H1 (cell line): ENCODE data around the gene C1orf21. TPM values are rescaled to one million over a fixed set of nuclear protein-coding genes. Genes with fewer than 3 reads are reported as not detected.

ENCODE experiments used
- CTCF ChIA-PET: fragments of 300-600 bp; sonication (Branson Sonifier 250); formaldehyde crosslinking; loops from one replicate; lab custom pipeline; 2021; ENCODE audit not compliant: partially characterized antibody; lab: Charles Lee
- POLR2A ChIA-PET: fragments of 300-600 bp; sonication (Branson Sonifier 250); formaldehyde crosslinking; loops from one replicate; lab custom pipeline; 2021; ENCODE audit warnings: inconsistent platforms; ENCODE audit not compliant: partially characterized antibody; lab: Charles Lee
- DNase-seq, 2 experiments: peaks; one replicate each; pipeline versions ENCODE4 v3.0.0 to v3.0.0-alpha.2; 2010 to 2022; ENCODE audit warnings: low spot score in 2 of 2, low read depth in 1 of 2, mixed read lengths in 1 of 2
- FAIRE-seq: peaks from 2 replicates; lab custom pipeline; 2011; peaks lifted over from hg19 to GRCh38; lab: Jason Lieb, UNC
- H2AFZ ChIP-seq: 2 replicates; pipeline ENCODE4 v1.8.1; 2012; ENCODE audit warnings: low read length, inconsistent platforms
- H2AK5ac ChIP-seq: 2 replicates; pipeline ENCODE4 v1.6.1; 2013; ENCODE audit warnings: low read depth, low read length
- H2BK120ac ChIP-seq: replicated peaks from 2 replicates; pipeline ENCODE3; 2013; ENCODE audit warnings: low read depth, low read length, inconsistent platforms
- H2BK12ac ChIP-seq: 2 replicates; pipeline ENCODE4 v1.6.1; 2013; ENCODE audit warnings: low read depth, low read length
- H2BK15ac ChIP-seq: 2 replicates; pipeline ENCODE4 v1.6.1; 2013; ENCODE audit warnings: low read length
- H2BK20ac ChIP-seq: 2 replicates; pipeline ENCODE4 v1.6.1; 2013; ENCODE audit warnings: low read length
- H2BK5ac ChIP-seq: 2 replicates; pipeline ENCODE4 v1.6.1; 2013; ENCODE audit warnings: low read depth, low read length
- H3K14ac ChIP-seq: 2 replicates; pipeline ENCODE4 v1.6.1; 2013; ENCODE audit warnings: inconsistent platforms; ENCODE audit not compliant: insufficient read length
- H3K18ac ChIP-seq: 2 replicates; pipeline ENCODE4 v1.6.1; 2013; ENCODE audit warnings: low read length; ENCODE audit errors: extremely low read depth
- H3K23ac ChIP-seq: 2 replicates; pipeline ENCODE4 v1.6.1; 2013; ENCODE audit warnings: inconsistent platforms; ENCODE audit not compliant: insufficient read length
- H3K23me2 ChIP-seq: 2 replicates; pipeline ENCODE4 v1.6.1; 2013; ENCODE audit warnings: low read depth, low read length
- H3K27ac ChIP-seq: 2 replicates; pipeline ENCODE4 v1.6.1; 2011; ENCODE audit warnings: low read depth, low read length, inconsistent platforms
- H3K27me3 ChIP-seq, 4 experiments: replicated peaks in 1 of 4; 1 replicate in 1 of 4; 2 replicates in 3 of 4; pipeline versions ENCODE4 v1.6.1 to v1.8.1; 2011 to 2013; ENCODE audit warnings: low read length in 3 of 4, mild to moderate bottlenecking in 3 of 4, inconsistent platforms in 2 of 4, mixed read lengths in 2 of 4, moderate library complexity in 1 of 4; ENCODE audit not compliant: control insufficient read depth in 3 of 4, insufficient read depth in 3 of 4; ENCODE audit errors: extremely low read depth in 1 of 4
- H3K36me3 ChIP-seq, 4 experiments: 2 replicates each; pipeline versions ENCODE4 v1.6.1 to v1.8.1; 2011 to 2013; ENCODE audit warnings: mild to moderate bottlenecking in 4 of 4, low read length in 3 of 4, moderate library complexity in 2 of 4, control low read depth in 1 of 4, inconsistent platforms in 1 of 4; ENCODE audit not compliant: insufficient read depth in 4 of 4, control insufficient read depth in 2 of 4
- H3K4ac ChIP-seq: replicated peaks from 2 replicates; pipeline ENCODE3; 2013; ENCODE audit warnings: low read length, low read depth, mixed read lengths, inconsistent platforms; ENCODE audit not compliant: insufficient read length
- H3K4me1 ChIP-seq, 4 experiments: replicated peaks in 1 of 4; 1 replicate in 1 of 4; 2 replicates in 3 of 4; pipeline versions ENCODE4 v1.6.1 to v1.8.1; 2011 to 2013; ENCODE audit warnings: low read length in 3 of 4, inconsistent platforms in 2 of 4, mixed read lengths in 1 of 4; ENCODE audit not compliant: insufficient read depth in 4 of 4, control insufficient read depth in 3 of 4
- H3K4me2 ChIP-seq, 2 experiments: 2 replicates each; pipeline versions ENCODE4 v1.6.1 to v1.8.1; 2011 to 2013; ENCODE audit warnings: low read depth in 2 of 2, low read length in 2 of 2, control low read depth in 1 of 2, inconsistent platforms in 1 of 2, mild to moderate bottlenecking in 1 of 2; ENCODE audit not compliant: insufficient read depth in 1 of 2
- H3K4me3 ChIP-seq, 4 experiments: fragments of 200-600, 300-600 bp in 1 of 4; sonication (generic), shearing (Covaris generic), sonication (Bioruptor Twin) in 1 of 4; 2 replicates each; pipeline versions ENCODE4 v1.5.1 to v1.8.1; 2011 to 2016; ENCODE audit warnings: low read length in 4 of 4, low read depth in 3 of 4, control low read depth in 2 of 4, inconsistent platforms in 2 of 4, mild to moderate bottlenecking in 2 of 4, mixed read lengths in 1 of 4, moderate library complexity in 1 of 4; ENCODE audit not compliant: insufficient read depth in 2 of 4; ENCODE audit errors: extremely low read depth in 1 of 4
- H3K56ac ChIP-seq: replicated peaks from 2 replicates; pipeline ENCODE3; 2013; ENCODE audit warnings: low read depth, mild to moderate bottlenecking, mixed read lengths, low read length, inconsistent platforms; ENCODE audit not compliant: insufficient read length
- H3K79me1 ChIP-seq: 2 replicates; pipeline ENCODE4 v1.6.1; 2013; ENCODE audit warnings: low read depth, low read length, control low read depth
- H3K79me2 ChIP-seq, 2 experiments: 2 replicates each; pipeline versions ENCODE4 v1.6.1 to v1.8.1; 2012 to 2013; ENCODE audit warnings: low read length in 2 of 2, mild to moderate bottlenecking in 2 of 2, inconsistent platforms in 1 of 2; ENCODE audit not compliant: insufficient read depth in 2 of 2, control insufficient read depth in 1 of 2
- H3K9ac ChIP-seq, 4 experiments: replicated peaks in 1 of 4; 1 replicate in 1 of 4; 2 replicates in 3 of 4; pipeline versions ENCODE4 v1.6.1 to v1.8.1; 2011 to 2013; ENCODE audit warnings: low read depth in 3 of 4, low read length in 3 of 4, control low read depth in 2 of 4, mild to moderate bottlenecking in 2 of 4, moderate library complexity in 2 of 4, inconsistent platforms in 1 of 4; ENCODE audit errors: extremely low read depth in 1 of 4
- H3K9me3 ChIP-seq, 2 experiments: 2 replicates each; pipeline versions ENCODE4 v1.6.1 to v1.8.1; 2012 to 2013; ENCODE audit warnings: mild to moderate bottlenecking in 2 of 2, moderate library complexity in 2 of 2, control low read depth in 1 of 2, inconsistent platforms in 1 of 2, low read depth in 1 of 2, low read length in 1 of 2, mixed read lengths in 1 of 2; ENCODE audit not compliant: insufficient read depth in 2 of 2
- H4K20me1 ChIP-seq, 2 experiments: replicated peaks in 1 of 2; 2 replicates each; pipeline versions ENCODE3 to v1.8.1; 2011 to 2013; ENCODE audit warnings: inconsistent platforms in 2 of 2, low read length in 2 of 2, mild to moderate bottlenecking in 1 of 2; ENCODE audit not compliant: insufficient read depth in 2 of 2, control insufficient read depth in 1 of 2
- H4K5ac ChIP-seq: 2 replicates; pipeline ENCODE4 v1.6.1; 2013; ENCODE audit warnings: low read length, low read depth, mixed read lengths, inconsistent platforms; ENCODE audit not compliant: insufficient read length
- H4K8ac ChIP-seq: 2 replicates; pipeline ENCODE4 v1.8.0; 2013; ENCODE audit warnings: mild to moderate bottlenecking, moderate library complexity, low read length, inconsistent platforms; ENCODE audit not compliant: insufficient read depth; ENCODE audit errors: extremely low read depth
- H4K91ac ChIP-seq: replicated peaks from 2 replicates; pipeline ENCODE3; 2013; ENCODE audit warnings: low read length, mixed read lengths, inconsistent platforms; ENCODE audit not compliant: insufficient read length
- HDAC6 ChIP-seq: IDR thresholded peaks from one replicate; pipeline ENCODE4 v1.7.1; 2012; ENCODE audit warnings: low read depth, mild to moderate bottlenecking, inconsistent platforms, low read length, moderate library complexity
- WGBS, 2 experiments: shearing (Covaris generic) in 1 of 2; methylation state at CpG; one replicate each; pipeline versions ENCODE4 v1.1.6 to v1.1.7; 2013 to 2015; ENCODE audit warnings: low lambda C conversion rate in 2 of 2, mixed read lengths in 2 of 2, inconsistent platforms in 1 of 2, low coverage in 1 of 2, missing lambda C conversion rate in 1 of 2; ENCODE audit not compliant: insufficient replicate concordance in 2 of 2, insufficient coverage in 1 of 2, insufficient read length in 1 of 2; ENCODE audit errors: extremely low coverage in 1 of 2, missing lambda C conversion rate in 1 of 2; 5-methylcytosine and 5-hydroxymethylcytosine counted together
- polyA plus RNA-seq, 7 experiments: library from polyadenylated mRNA; depleted of rRNA in 3 of 7; stranded (reverse) in 5 of 7; unstranded in 2 of 7; fragments of >200 nt in 5 of 7; fragments of 200-250 nt in 2 of 7; gene quantifications; 1 replicate in 5 of 7; 2 replicates in 1 of 7; 4 replicates in 1 of 7; pipeline versions ENCODE4 v1.2.1 to v1.2.3, GENCODE V29; 2011 to 2013; ENCODE audit warnings: missing spikeins in 2 of 7, mixed read lengths in 2 of 7
- total RNA-seq: library from RNA; stranded (reverse); fragmentation: NEBNext Ultra II Directional; extraction: Animal tissue kit (Norgen Biotek cat#: 25700); gene quantifications from 2 replicates; pipeline ENCODE4 v1.2.1, GENCODE V29; 2021
- TF ChIP-seq, protein P1 (sequence below), 3 experiments: IDR thresholded peaks; 1 replicate in 2 of 3; 2 replicates in 1 of 3; pipeline versions ENCODE4 v1.5.1 to v1.6.1; 2011; ENCODE audit warnings: low read length in 3 of 3, mild to moderate bottlenecking in 3 of 3, inconsistent platforms in 2 of 3, low read depth in 1 of 3, moderate library complexity in 1 of 3; ENCODE audit not compliant: insufficient read depth in 1 of 3; ENCODE audit errors: control extremely low read depth in 1 of 3
- TF ChIP-seq, protein P2 (sequence below): IDR thresholded peaks from 2 replicates; pipeline ENCODE4 v1.6.1; 2012; ENCODE audit warnings: inconsistent platforms

C1orf21 gene
- total and polyA plus RNA-seq, 2 of the 8 experiments (the other 6 are each of a cell fraction or from before 2014, with no cell fraction given) = 16.6 to 51.0 TPM

DNA sequence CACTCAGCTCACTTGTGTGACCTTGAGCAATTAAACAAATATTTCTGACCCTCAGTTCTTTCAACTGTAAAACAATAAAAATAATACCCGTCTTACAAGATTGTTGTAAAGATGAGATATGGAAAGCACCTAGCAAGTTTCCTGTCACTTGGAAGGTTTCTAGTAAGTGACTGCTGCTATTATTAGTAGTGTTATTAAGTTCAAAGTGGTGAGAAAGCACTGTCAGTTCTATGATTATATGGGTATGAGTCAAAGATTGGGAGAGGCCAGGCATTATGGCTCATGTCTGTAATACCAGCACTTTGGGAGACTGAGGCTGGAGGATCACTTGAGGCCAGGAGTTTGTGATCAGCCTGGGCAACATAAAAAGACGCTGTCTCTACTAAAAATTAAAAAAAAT is 145.4 kb downstream of the C1orf21 start:
- no peak overlapping the region for H3K4me2 ChIP-seq
- DNase-seq (no peak), FAIRE-seq (no peak)
- H3K4ac ChIP-seq = no peak overlapping the region
- H2BK12ac ChIP-seq = no peak overlapping the region
- no peak overlapping the region for H3K18ac ChIP-seq
- H3K79me1 ChIP-seq = peaks cover 2% of the 10 kb centered on the region; the same call in 1 of the 2 replicates
- H2BK20ac ChIP-seq = no peak overlapping the region
- H3K9ac ChIP-seq = no peak overlapping the region
- no peaks in the 10 kb centered on the region for H3K9me3 ChIP-seq
- H3K79me2 ChIP-seq = no peaks in the 10 kb centered on the region; a peak in 2 of 4 replicates
- CTCF ChIA-PET = interaction anchor here (1.1 kb wide), 1 partner anchor 153 kb away, joined by 3 read pairs; no protein-coding TSS in a partner anchor
- H2BK5ac ChIP-seq = no peak overlapping the region
- H3K27ac ChIP-seq = no peak overlapping the region
- H3K23me2 ChIP-seq = no peaks in the 10 kb centered on the region
- no peak overlapping the region for H2BK120ac ChIP-seq
- H2AFZ ChIP-seq = no peak overlapping the region
- WGBS, 2 experiments = 95% methylated on average over 2 of the region's 2 CpGs; no CpG with 5 or more reads in 1 of the 2 experiments
- no peak overlapping the region for H3K4me3 ChIP-seq
- H3K27me3 ChIP-seq = no peaks in the 10 kb centered on the region
- H3K23ac ChIP-seq = no peak overlapping the region
- H3K4me1 ChIP-seq = 0 out of 7 replicates have a peak, but pooled peaks cover 0 to 2% (median 0%) of the 10 kb centered on the region in 4 experiments
- H4K20me1 ChIP-seq = no peaks in the 10 kb centered on the region
- H2AK5ac ChIP-seq = no peak overlapping the region
- no peak overlapping the region for H3K56ac ChIP-seq
- no peak overlapping the region for H2BK15ac ChIP-seq
- TF ChIP-seq, protein P1, sequence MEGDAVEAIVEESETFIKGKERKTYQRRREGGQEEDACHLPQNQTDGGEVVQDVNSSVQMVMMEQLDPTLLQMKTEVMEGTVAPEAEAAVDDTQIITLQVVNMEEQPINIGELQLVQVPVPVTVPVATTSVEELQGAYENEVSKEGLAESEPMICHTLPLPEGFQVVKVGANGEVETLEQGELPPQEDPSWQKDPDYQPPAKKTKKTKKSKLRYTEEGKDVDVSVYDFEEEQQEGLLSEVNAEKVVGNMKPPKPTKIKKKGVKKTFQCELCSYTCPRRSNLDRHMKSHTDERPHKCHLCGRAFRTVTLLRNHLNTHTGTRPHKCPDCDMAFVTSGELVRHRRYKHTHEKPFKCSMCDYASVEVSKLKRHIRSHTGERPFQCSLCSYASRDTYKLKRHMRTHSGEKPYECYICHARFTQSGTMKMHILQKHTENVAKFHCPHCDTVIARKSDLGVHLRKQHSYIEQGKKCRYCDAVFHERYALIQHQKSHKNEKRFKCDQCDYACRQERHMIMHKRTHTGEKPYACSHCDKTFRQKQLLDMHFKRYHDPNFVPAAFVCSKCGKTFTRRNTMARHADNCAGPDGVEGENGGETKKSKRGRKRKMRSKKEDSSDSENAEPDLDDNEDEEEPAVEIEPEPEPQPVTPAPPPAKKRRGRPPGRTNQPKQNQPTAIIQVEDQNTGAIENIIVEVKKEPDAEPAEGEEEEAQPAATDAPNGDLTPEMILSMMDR (IDR thresholded peaks at IDR 0.05; ENCODE audit: control extremely low read depth in 1 of 3, insufficient read depth in 1 of 3, low read depth in 1 of 3, low read length in 3 of 3) = no peak
- TF ChIP-seq, protein P2, sequence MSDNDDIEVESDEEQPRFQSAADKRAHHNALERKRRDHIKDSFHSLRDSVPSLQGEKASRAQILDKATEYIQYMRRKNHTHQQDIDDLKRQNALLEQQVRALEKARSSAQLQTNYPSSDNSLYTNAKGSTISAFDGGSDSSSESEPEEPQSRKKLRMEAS = no peak
- TF ChIP-seq HDAC6 = no peak
- no peak overlapping the region for H3K14ac ChIP-seq
- no peak overlapping the region for H4K91ac ChIP-seq
- peaks cover 0 to 11% (median 1%) of the 10 kb centered on the region in 4 experiments; a peak in 4 of 8 replicates for H3K36me3 ChIP-seq
- POLR2A ChIA-PET = interaction anchor here (0.6 kb wide), 1 partner anchor 228 kb away, joined by 3 read pairs; no protein-coding TSS in a partner anchor
- no peak overlapping the region for H4K5ac ChIP-seq
- H4K8ac ChIP-seq = no peak overlapping the region
